Effector memory CD4-positive, alpha-beta T cell (primary cell): Measurements from ENCODE around the gene ATXN7.

Experiments used
- DNase-seq, 3 donors: peaks; one replicate each; pipeline ENCODE4 v3.0.0-alpha.2; 2020
- H3K27ac ChIP-seq: 2 replicates; pipeline ENCODE4 v1.7.0; 2013; ENCODE audit warnings: mild to moderate bottlenecking, low read length, moderate library complexity; ENCODE audit not compliant: insufficient read depth, poor library complexity, severe bottlenecking
- H3K27me3 ChIP-seq: replicated peaks from 2 replicates; pipeline ENCODE4 v1.7.0; 2013; ENCODE audit warnings: mild to moderate bottlenecking, low read length; ENCODE audit not compliant: insufficient read depth, control insufficient read depth, poor library complexity, severe bottlenecking
- H3K36me3 ChIP-seq: 2 replicates; pipeline ENCODE4 v1.7.0; 2013; ENCODE audit warnings: mild to moderate bottlenecking, low read length, moderate library complexity; ENCODE audit not compliant: control insufficient read depth, insufficient read depth
- H3K4me1 ChIP-seq: 2 replicates; pipeline ENCODE4 v1.7.0; 2013; ENCODE audit warnings: low read length, mild to moderate bottlenecking; ENCODE audit not compliant: control insufficient read depth, insufficient read depth, poor library complexity, severe bottlenecking
- H3K4me3 ChIP-seq: 2 replicates; pipeline ENCODE4 v1.7.0; 2013; ENCODE audit warnings: low read length, low read depth, mild to moderate bottlenecking; ENCODE audit not compliant: insufficient read depth, poor library complexity, severe bottlenecking
- H3K9me3 ChIP-seq: 2 replicates; pipeline ENCODE4 v1.7.0; 2013; ENCODE audit warnings: mild to moderate bottlenecking, low read length, moderate library complexity; ENCODE audit not compliant: control insufficient read depth

ATXN7 gene

GRCh38 chr3:63932509-63933212 lies 69.0 kb downstream of the ATXN7 start:
- Histone ChIP-seq H3K36me3 (no peaks in the 10 kb centered on the region), H3K4me3 (no peak overlapping the region), H3K27me3 (no peaks in the 10 kb centered on the region), H3K9me3 (no peaks in the 10 kb centered on the region), H3K27ac (no peak overlapping the region), H3K4me1 (peaks cover 7% of the 10 kb centered on the region)
- DNase-seq, result no peak

GRCh38 chr3:63933459-63933858 lies 69.8 kb downstream of the ATXN7 start:
- H3K27me3 ChIP-seq, result no peaks in the 10 kb centered on the region
- no peak for DNase-seq
- peaks cover 7% of the 10 kb centered on the region for H3K4me1 ChIP-seq
- no peak overlapping the region for H3K27ac ChIP-seq
- H3K36me3 ChIP-seq, result no peaks in the 10 kb centered on the region
- H3K4me3 ChIP-seq, result no peak overlapping the region
- no peaks in the 10 kb centered on the region for H3K9me3 ChIP-seq

- DNase-seq, result peak in 1 of 3 donors; percentile 2
- no peaks in the 10 kb centered on the region for H3K27me3 ChIP-seq
- no peaks in the 10 kb centered on the region for H3K9me3 ChIP-seq
- H3K36me3 ChIP-seq, result no peaks in the 10 kb centered on the region
- peaks cover 7% of the 10 kb centered on the region for H3K4me1 ChIP-seq
- H3K27ac ChIP-seq, result no peak overlapping the region
- no peak overlapping the region for H3K4me3 ChIP-seq
Observed at GRCh38 chr3:63934041-63934866, 70.6 kb downstream of the ATXN7 start.

- peaks cover 7% of the 10 kb centered on the region for H3K4me1 ChIP-seq
- H3K36me3 ChIP-seq, result peaks cover 6% of the 10 kb centered on the region
- no peaks in the 10 kb centered on the region for H3K9me3 ChIP-seq
- no peak overlapping the region for H3K27ac ChIP-seq
- DNase-seq, result no peak
- H3K27me3 ChIP-seq, result no peaks in the 10 kb centered on the region
- no peak overlapping the region for H3K4me3 ChIP-seq
Observed at GRCh38 chr3:63936925-63937324, 73.3 kb downstream of the ATXN7 start.

- Histone ChIP-seq H3K9me3 (no peaks in the 10 kb centered on the region), H3K27me3 (no peaks in the 10 kb centered on the region), H3K4me1 (peaks cover 7% of the 10 kb centered on the region), H3K27ac (no peak overlapping the region), H3K36me3 (peaks cover 6% of the 10 kb centered on the region), H3K4me3 (no peak overlapping the region)
- no peak for DNase-seq
Observed at GRCh38 chr3:63937661-63938651, 74.3 kb downstream of the ATXN7 start.

- Histone ChIP-seq H3K27me3 (no peaks in the 10 kb centered on the region), H3K27ac (no peak overlapping the region)
- no peak for DNase-seq
Observed at GRCh38 chr3:63940389-63940757, 76.7 kb downstream of the ATXN7 start.

GRCh38 chr3:63942528-63942927 lies 78.9 kb downstream of the ATXN7 start:
- no peak for DNase-seq
- H3K4me1 ChIP-seq, result peaks cover 4% of the 10 kb centered on the region
- no peak overlapping the region for H3K27ac ChIP-seq
- peaks cover 6% of the 10 kb centered on the region for H3K36me3 ChIP-seq
- H3K4me3 ChIP-seq, result no peak overlapping the region
- no peaks in the 10 kb centered on the region for H3K27me3 ChIP-seq
- no peaks in the 10 kb centered on the region for H3K9me3 ChIP-seq

More at GRCh38 chr3:63940389-63940757, 76.7 kb downstream of the ATXN7 start:
- H3K9me3 ChIP-seq, result no peaks in the 10 kb centered on the region
- peaks cover 6% of the 10 kb centered on the region for H3K36me3 ChIP-seq
- H3K4me3 ChIP-seq, result no peak overlapping the region
- H3K4me1 ChIP-seq, result no peaks in the 10 kb centered on the region

GRCh38 chr3:63943678-63944077 lies 80.0 kb downstream of the ATXN7 start:
- H3K4me1 ChIP-seq, result peaks cover 5% of the 10 kb centered on the region
- DNase-seq, result no peak
- H3K4me3 ChIP-seq, result no peak overlapping the region
- peaks cover 6% of the 10 kb centered on the region for H3K36me3 ChIP-seq
- no peak overlapping the region for H3K27ac ChIP-seq
- no peaks in the 10 kb centered on the region for H3K9me3 ChIP-seq
- H3K27me3 ChIP-seq, result no peaks in the 10 kb centered on the region

- H3K4me1 ChIP-seq, result peaks cover 9% of the 10 kb centered on the region
- no peak overlapping the region for H3K4me3 ChIP-seq
- no peak overlapping the region for H3K27ac ChIP-seq
- no peaks in the 10 kb centered on the region for H3K9me3 ChIP-seq
- no peak for DNase-seq
- H3K36me3 ChIP-seq, result peaks cover 3% of the 10 kb centered on the region
- no peaks in the 10 kb centered on the region for H3K27me3 ChIP-seq
Observed at GRCh38 chr3:63945558-63946096, 82.0 kb downstream of the ATXN7 start.
